H1 (cell line): ENCODE data around the gene TXNDC16. TPM values are rescaled to one million over a fixed set of nuclear protein-coding genes. Genes with fewer than 3 reads are reported as not detected.

Experiments
- CTCF ChIA-PET: fragments of 300-600 bp; sonication (Branson Sonifier 250); formaldehyde crosslinking; loops from one replicate; lab custom pipeline; 2021; ENCODE audit not compliant: partially characterized antibody; lab: Charles Lee
- POLR2A ChIA-PET: fragments of 300-600 bp; sonication (Branson Sonifier 250); formaldehyde crosslinking; loops from one replicate; lab custom pipeline; 2021; ENCODE audit warnings: inconsistent platforms; ENCODE audit not compliant: partially characterized antibody; lab: Charles Lee
- DNase-seq, 2 experiments: peaks; one replicate each; pipeline versions ENCODE4 v3.0.0 to v3.0.0-alpha.2; 2010 to 2022; ENCODE audit warnings: low spot score in 2 of 2, low read depth in 1 of 2, mixed read lengths in 1 of 2
- FAIRE-seq: peaks from 2 replicates; lab custom pipeline; 2011; peaks lifted over from hg19 to GRCh38; lab: Jason Lieb, UNC
- H2AFZ ChIP-seq: 2 replicates; pipeline ENCODE4 v1.8.1; 2012; ENCODE audit warnings: low read length, inconsistent platforms
- H2AK5ac ChIP-seq: 2 replicates; pipeline ENCODE4 v1.6.1; 2013; ENCODE audit warnings: low read depth, low read length
- H2BK120ac ChIP-seq: replicated peaks from 2 replicates; pipeline ENCODE3; 2013; ENCODE audit warnings: low read depth, low read length, inconsistent platforms
- H2BK12ac ChIP-seq: 2 replicates; pipeline ENCODE4 v1.6.1; 2013; ENCODE audit warnings: low read depth, low read length
- H2BK15ac ChIP-seq: 2 replicates; pipeline ENCODE4 v1.6.1; 2013; ENCODE audit warnings: low read length
- H2BK20ac ChIP-seq: 2 replicates; pipeline ENCODE4 v1.6.1; 2013; ENCODE audit warnings: low read length
- H2BK5ac ChIP-seq: 2 replicates; pipeline ENCODE4 v1.6.1; 2013; ENCODE audit warnings: low read depth, low read length
- H3K14ac ChIP-seq: 2 replicates; pipeline ENCODE4 v1.6.1; 2013; ENCODE audit warnings: inconsistent platforms; ENCODE audit not compliant: insufficient read length
- H3K18ac ChIP-seq: 2 replicates; pipeline ENCODE4 v1.6.1; 2013; ENCODE audit warnings: low read length; ENCODE audit errors: extremely low read depth
- H3K23ac ChIP-seq: 2 replicates; pipeline ENCODE4 v1.6.1; 2013; ENCODE audit warnings: inconsistent platforms; ENCODE audit not compliant: insufficient read length
- H3K23me2 ChIP-seq: 2 replicates; pipeline ENCODE4 v1.6.1; 2013; ENCODE audit warnings: low read depth, low read length
- H3K27ac ChIP-seq: 2 replicates; pipeline ENCODE4 v1.6.1; 2011; ENCODE audit warnings: low read depth, low read length, inconsistent platforms
- H3K27me3 ChIP-seq, 4 experiments: replicated peaks in 1 of 4; 1 replicate in 1 of 4; 2 replicates in 3 of 4; pipeline versions ENCODE4 v1.6.1 to v1.8.1; 2011 to 2013; ENCODE audit warnings: low read length in 3 of 4, mild to moderate bottlenecking in 3 of 4, inconsistent platforms in 2 of 4, mixed read lengths in 2 of 4, moderate library complexity in 1 of 4; ENCODE audit not compliant: control insufficient read depth in 3 of 4, insufficient read depth in 3 of 4; ENCODE audit errors: extremely low read depth in 1 of 4
- H3K36me3 ChIP-seq, 4 experiments: 2 replicates each; pipeline versions ENCODE4 v1.6.1 to v1.8.1; 2011 to 2013; ENCODE audit warnings: mild to moderate bottlenecking in 4 of 4, low read length in 3 of 4, moderate library complexity in 2 of 4, control low read depth in 1 of 4, inconsistent platforms in 1 of 4; ENCODE audit not compliant: insufficient read depth in 4 of 4, control insufficient read depth in 2 of 4
- H3K4ac ChIP-seq: replicated peaks from 2 replicates; pipeline ENCODE3; 2013; ENCODE audit warnings: low read length, low read depth, mixed read lengths, inconsistent platforms; ENCODE audit not compliant: insufficient read length
- H3K4me1 ChIP-seq, 4 experiments: replicated peaks in 1 of 4; 1 replicate in 1 of 4; 2 replicates in 3 of 4; pipeline versions ENCODE4 v1.6.1 to v1.8.1; 2011 to 2013; ENCODE audit warnings: low read length in 3 of 4, inconsistent platforms in 2 of 4, mixed read lengths in 1 of 4; ENCODE audit not compliant: insufficient read depth in 4 of 4, control insufficient read depth in 3 of 4
- H3K4me2 ChIP-seq, 2 experiments: 2 replicates each; pipeline versions ENCODE4 v1.6.1 to v1.8.1; 2011 to 2013; ENCODE audit warnings: low read depth in 2 of 2, low read length in 2 of 2, control low read depth in 1 of 2, inconsistent platforms in 1 of 2, mild to moderate bottlenecking in 1 of 2; ENCODE audit not compliant: insufficient read depth in 1 of 2
- H3K4me3 ChIP-seq, 4 experiments: fragments of 200-600, 300-600 bp in 1 of 4; sonication (generic), shearing (Covaris generic), sonication (Bioruptor Twin) in 1 of 4; 2 replicates each; pipeline versions ENCODE4 v1.5.1 to v1.8.1; 2011 to 2016; ENCODE audit warnings: low read length in 4 of 4, low read depth in 3 of 4, control low read depth in 2 of 4, inconsistent platforms in 2 of 4, mild to moderate bottlenecking in 2 of 4, mixed read lengths in 1 of 4, moderate library complexity in 1 of 4; ENCODE audit not compliant: insufficient read depth in 2 of 4; ENCODE audit errors: extremely low read depth in 1 of 4
- H3K56ac ChIP-seq: replicated peaks from 2 replicates; pipeline ENCODE3; 2013; ENCODE audit warnings: low read depth, mild to moderate bottlenecking, mixed read lengths, low read length, inconsistent platforms; ENCODE audit not compliant: insufficient read length
- H3K79me1 ChIP-seq: 2 replicates; pipeline ENCODE4 v1.6.1; 2013; ENCODE audit warnings: low read depth, low read length, control low read depth
- H3K79me2 ChIP-seq, 2 experiments: 2 replicates each; pipeline versions ENCODE4 v1.6.1 to v1.8.1; 2012 to 2013; ENCODE audit warnings: low read length in 2 of 2, mild to moderate bottlenecking in 2 of 2, inconsistent platforms in 1 of 2; ENCODE audit not compliant: insufficient read depth in 2 of 2, control insufficient read depth in 1 of 2
- H3K9ac ChIP-seq, 4 experiments: replicated peaks in 1 of 4; 1 replicate in 1 of 4; 2 replicates in 3 of 4; pipeline versions ENCODE4 v1.6.1 to v1.8.1; 2011 to 2013; ENCODE audit warnings: low read depth in 3 of 4, low read length in 3 of 4, control low read depth in 2 of 4, mild to moderate bottlenecking in 2 of 4, moderate library complexity in 2 of 4, inconsistent platforms in 1 of 4; ENCODE audit errors: extremely low read depth in 1 of 4
- H3K9me3 ChIP-seq, 2 experiments: 2 replicates each; pipeline versions ENCODE4 v1.6.1 to v1.8.1; 2012 to 2013; ENCODE audit warnings: mild to moderate bottlenecking in 2 of 2, moderate library complexity in 2 of 2, control low read depth in 1 of 2, inconsistent platforms in 1 of 2, low read depth in 1 of 2, low read length in 1 of 2, mixed read lengths in 1 of 2; ENCODE audit not compliant: insufficient read depth in 2 of 2
- H4K20me1 ChIP-seq, 2 experiments: replicated peaks in 1 of 2; 2 replicates each; pipeline versions ENCODE3 to v1.8.1; 2011 to 2013; ENCODE audit warnings: inconsistent platforms in 2 of 2, low read length in 2 of 2, mild to moderate bottlenecking in 1 of 2; ENCODE audit not compliant: insufficient read depth in 2 of 2, control insufficient read depth in 1 of 2
- H4K5ac ChIP-seq: 2 replicates; pipeline ENCODE4 v1.6.1; 2013; ENCODE audit warnings: low read length, low read depth, mixed read lengths, inconsistent platforms; ENCODE audit not compliant: insufficient read length
- H4K8ac ChIP-seq: 2 replicates; pipeline ENCODE4 v1.8.0; 2013; ENCODE audit warnings: mild to moderate bottlenecking, moderate library complexity, low read length, inconsistent platforms; ENCODE audit not compliant: insufficient read depth; ENCODE audit errors: extremely low read depth
- H4K91ac ChIP-seq: replicated peaks from 2 replicates; pipeline ENCODE3; 2013; ENCODE audit warnings: low read length, mixed read lengths, inconsistent platforms; ENCODE audit not compliant: insufficient read length
- ASH2L ChIP-seq: fragments of 200-600, 300-600 bp; sonication (generic); IDR thresholded peaks from one replicate; pipeline ENCODE4 v1.7.1; 2017; ENCODE audit warnings: low read length
- BCL11A ChIP-seq, 2 experiments: IDR thresholded peaks; one replicate each; pipeline ENCODE4 v1.6.1; 2011; ENCODE audit warnings: low read depth in 2 of 2, low read length in 2 of 2, mild to moderate bottlenecking in 2 of 2
- CEBPB ChIP-seq: IDR thresholded peaks from 2 replicates; pipeline ENCODE4 v1.6.1; 2012; ENCODE audit warnings: low read depth, low read length
- CHD2 ChIP-seq: IDR thresholded peaks from 2 replicates; pipeline ENCODE4 v1.6.1; 2012; ENCODE audit warnings: low read length, improper control_type of control experiment
- GTF2F1 ChIP-seq: IDR thresholded peaks from 2 replicates; pipeline ENCODE4 v1.6.1; 2012; ENCODE audit warnings: low read depth, low read length, improper control_type of control experiment, borderline replicate concordance
- KDM4A ChIP-seq: IDR thresholded peaks from one replicate; pipeline ENCODE4 v1.7.1; 2012; ENCODE audit warnings: low read depth, mild to moderate bottlenecking, moderate library complexity, low read length, inconsistent platforms; ENCODE audit not compliant: severe bottlenecking
- POU5F1 ChIP-seq: IDR thresholded peaks from 2 replicates; pipeline ENCODE4 v1.6.1; 2011; ENCODE audit warnings: low read depth, mild to moderate bottlenecking, low read length, moderate library complexity
- RBBP5 ChIP-seq: IDR thresholded peaks from 2 replicates; pipeline ENCODE4 v1.7.1; 2012; ENCODE audit warnings: low read depth, mild to moderate bottlenecking, inconsistent platforms, low read length, moderate library complexity, borderline replicate concordance
- RFX5 ChIP-seq: IDR thresholded peaks from 2 replicates; pipeline ENCODE4 v1.6.1; 2011; ENCODE audit warnings: low read depth, low read length, improper control_type of control experiment, borderline replicate concordance
- RXRA ChIP-seq: IDR thresholded peaks from 2 replicates; pipeline ENCODE4 v1.6.1; 2011; ENCODE audit warnings: low read depth, mild to moderate bottlenecking, low read length, moderate library complexity; ENCODE audit not compliant: insufficient read depth
- SP1 ChIP-seq: IDR thresholded peaks from 2 replicates; pipeline ENCODE4 v1.6.1; 2011; ENCODE audit warnings: low read depth, low read length
- SRF ChIP-seq: IDR thresholded peaks from 2 replicates; pipeline ENCODE4 v1.6.1; 2011; ENCODE audit warnings: mild to moderate bottlenecking, low read depth, low read length, moderate library complexity
- YY1 ChIP-seq: IDR thresholded peaks from 2 replicates; pipeline ENCODE4 v1.6.1; 2011; ENCODE audit warnings: low read depth, mild to moderate bottlenecking, low read length
- ZNF274 ChIP-seq: IDR thresholded peaks from 2 replicates; pipeline ENCODE4 v1.7.0; 2012; ENCODE audit warnings: low read length, borderline replicate concordance; ENCODE audit errors: extremely low read depth
- WGBS, 2 experiments: shearing (Covaris generic) in 1 of 2; methylation state at CpG; one replicate each; pipeline versions ENCODE4 v1.1.6 to v1.1.7; 2013 to 2015; ENCODE audit warnings: low lambda C conversion rate in 2 of 2, mixed read lengths in 2 of 2, inconsistent platforms in 1 of 2, low coverage in 1 of 2, missing lambda C conversion rate in 1 of 2; ENCODE audit not compliant: insufficient replicate concordance in 2 of 2, insufficient coverage in 1 of 2, insufficient read length in 1 of 2; ENCODE audit errors: extremely low coverage in 1 of 2, missing lambda C conversion rate in 1 of 2; 5-methylcytosine and 5-hydroxymethylcytosine counted together
- polyA plus RNA-seq, 7 experiments: library from polyadenylated mRNA; depleted of rRNA in 3 of 7; stranded (reverse) in 5 of 7; unstranded in 2 of 7; fragments of >200 nt in 5 of 7; fragments of 200-250 nt in 2 of 7; gene quantifications; 1 replicate in 5 of 7; 2 replicates in 1 of 7; 4 replicates in 1 of 7; pipeline versions ENCODE4 v1.2.1 to v1.2.3, GENCODE V29; 2011 to 2013; ENCODE audit warnings: missing spikeins in 2 of 7, mixed read lengths in 2 of 7
- total RNA-seq: library from RNA; stranded (reverse); fragmentation: NEBNext Ultra II Directional; extraction: Animal tissue kit (Norgen Biotek cat#: 25700); gene quantifications from 2 replicates; pipeline ENCODE4 v1.2.1, GENCODE V29; 2021

TXNDC16 gene
- total and polyA plus RNA-seq, 2 of the 8 experiments (the other 6 are each of a cell fraction or from before 2014, with no cell fraction given), result 6.7 to 14.3 TPM

GRCh38 chr14:52455291-52456088, 96.8 kb downstream of the TXNDC16 start:
- no peak for DNase-seq
- 90% methylated on average over 3 of the region's 3 CpGs; no CpG with 5 or more reads in 1 of the 2 experiments for WGBS, 2 experiments
- Histone ChIP-seq H3K4me1 (no peaks in the 10 kb centered on the region), H2BK12ac (no peak overlapping the region), H2BK5ac (no peak overlapping the region), H2BK20ac (no peak overlapping the region), H3K23ac (no peak overlapping the region), H3K4ac (no peak overlapping the region), H3K23me2 (no peaks in the 10 kb centered on the region), H3K9me3 (no peaks in the 10 kb centered on the region), H3K36me3 (no peaks in the 10 kb centered on the region; a peak in 2 of 8 replicates), H2AFZ (no peak overlapping the region), H3K14ac (no peak overlapping the region), H4K5ac (no peak overlapping the region), H3K79me1 (no peaks in the 10 kb centered on the region), H3K79me2 (no peaks in the 10 kb centered on the region), H3K27ac (no peak overlapping the region), H3K18ac (no peak overlapping the region), H2BK15ac (no peak overlapping the region), H4K20me1 (no peaks in the 10 kb centered on the region), H3K56ac (no peak overlapping the region), H3K9ac (0 out of 7 replicates have a peak overlapping the region, but pooled peaks of 1 of the 4 experiments have one; percentile 17), H2BK120ac (no peak overlapping the region), H3K4me2 (no peak overlapping the region), H3K4me3 (no peak overlapping the region), H2AK5ac (no peak overlapping the region), H4K91ac (no peak overlapping the region), H4K8ac (no peak overlapping the region), H3K27me3 (no peaks in the 10 kb centered on the region)
- POLR2A ChIA-PET, result no interaction called here
- no peak for FAIRE-seq
- CTCF ChIA-PET, result interaction anchor here (0.8 kb wide), 1 partner anchor 8 kb away, joined by 3 read pairs; no protein-coding TSS in a partner anchor
- TF ChIP-seq SRF (no peak), CEBPB (no peak), KDM4A (no peak), ASH2L (no peak), YY1 (no peak), RXRA (no peak), RFX5 (no peak), GTF2F1 (no peak), SP1 (no peak), CHD2 (no peak), BCL11A (IDR thresholded peaks at IDR 0.05; ENCODE audit: low read depth in 2 of 2, low read length in 2 of 2) (no peak), POU5F1 (no peak), RBBP5 (no peak), ZNF274 (no peak)
